Right lobe of liver (tissue), 6 donors: ENCODE results near the gene UCHL5. TPM values are rescaled to one million over a fixed set of nuclear protein-coding genes. Genes with fewer than 3 reads are reported as not detected.
"Not testable (repeated sequence)": the region's sequence is repeated elsewhere in the genome, so short reads cannot be mapped to it uniquely, and the experiment has no call there.

Source experiments
- ATAC-seq, 4 donors: fragments of 200-7000 bp; cut with Tn5 transposase; one replicate each; pipeline ENCODE4 v1.9.1; 2020; ENCODE audit warnings: mild to moderate bottlenecking in 4 of 4, moderate library complexity in 4 of 4
- DNase-seq, 3 donors: peaks; one replicate each; pipeline ENCODE4 v3.0.0-alpha.2; 2020
- H3K27ac ChIP-seq, 3 donors: fragments of 200-600 bp; one replicate each; pipeline ENCODE4 v1.8.0; 2022
- H3K27me3 ChIP-seq, 2 donors: fragments of 200-600 bp; one replicate each; pipeline ENCODE4 v1.8.0; 2022
- H3K36me3 ChIP-seq, 4 donors: fragments of 200-600 bp; sonication (generic) in 1 of 4; one replicate each; pipeline versions ENCODE4 v1.5.1 to v1.8.0; 2017 to 2022; ENCODE audit warnings: control low read depth in 1 of 4
- H3K4me1 ChIP-seq, 4 donors: fragments of 200-600 bp; sonication (generic) in 1 of 4; one replicate each; pipeline versions ENCODE4 v1.5.1 to v1.8.0; 2017 to 2022; ENCODE audit warnings: control low read depth in 1 of 4
- H3K4me3 ChIP-seq, 3 donors: fragments of 200-600 bp; one replicate each; pipeline ENCODE4 v1.8.0; 2022
- H3K9me3 ChIP-seq, 4 donors: fragments of 200-600 bp; sonication (generic) in 1 of 4; one replicate each; pipeline versions ENCODE4 v1.5.1 to v1.8.0; 2017 to 2022; ENCODE audit warnings: control low read depth in 1 of 4
- POLR2A ChIP-seq: fragments of 450-650 bp; IDR thresholded peaks from one replicate; pipeline ENCODE4 v1.6.1; 2017; ENCODE audit warnings: antibody characterized with exemption, mild to moderate bottlenecking
- WGBS: methylation state at CpG from one replicate; pipeline ENCODE4 v1.1.6; 2018; ENCODE audit warnings: low coverage, low lambda C conversion rate; ENCODE audit not compliant: insufficient coverage; ENCODE audit errors: missing lambda C conversion rate; 5-methylcytosine and 5-hydroxymethylcytosine counted together
- intact Hi-C, 2 donors: fragments of 100-400 bp; cut with DNase I; formaldehyde crosslinking; loops; one replicate each; pipeline versions ENCODE4 v1.11.2 to v1.14.1; 2022
- total RNA-seq, 6 experiments: library from RNA; depleted of rRNA in 2 of 6; stranded (reverse); fragments of >200 nt in 2 of 6; fragmentation: NEBNext Ultra II Directional in 3 of 6; extraction: Animal tissue kit (Norgen Biotek cat#: 25700) in 3 of 6; gene quantifications; one replicate each; pipeline versions ENCODE4 v1.1.0 to v1.2.4, GENCODE V29; 2016 to 2023
- TF ChIP-seq, protein P1 (sequence below), 4 donors: fragments of 200-600 bp in 3 of 4; fragments of 450-650 bp in 1 of 4; IDR thresholded peaks; one replicate each; pipeline versions ENCODE4 v1.5.1 to v1.8.0; 2016 to 2022; ENCODE audit warnings: antibody characterized with exemption in 4 of 4, mild to moderate bottlenecking in 2 of 4
- donor health status: DM: no; HTN: yes; CAD: no.
- donor health status: DM: no; HTN: no; CAD: no.
- donor health status: DM: no; HTN: no; CAD: no.
- donor health status: DM: no; HTN: yes; CAD: no.
- donor health status: DM: no; HTN: yes; CAD: no.

UCHL5 gene
- total RNA-seq, 6 experiments from 2014 or later, result 11.5 to 28.6 (median 22.3) TPM

DNA sequence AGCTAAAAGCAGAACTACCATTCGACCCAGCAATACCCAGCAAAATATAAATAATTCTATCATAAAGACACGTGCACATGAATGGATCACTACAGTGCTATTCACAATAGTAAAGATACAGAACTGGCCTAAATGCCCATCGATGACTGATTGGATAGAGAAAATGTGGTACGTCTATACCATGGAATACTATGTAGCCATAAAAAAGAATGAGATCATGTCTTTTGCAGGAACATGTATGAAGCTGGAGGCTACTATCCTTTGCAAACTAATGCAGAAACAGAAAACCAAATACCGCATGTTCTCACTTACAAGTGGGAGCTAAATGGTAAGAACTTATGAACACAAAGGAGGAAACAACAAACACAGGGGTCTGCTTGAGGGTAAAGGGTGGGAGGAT lies 53.4 kb downstream of the UCHL5 start:
- intact Hi-C loops, result no loop called here
- DNase-seq, result no peak
- no peak for TF ChIP-seq POLR2A
- TF ChIP-seq, protein P1, sequence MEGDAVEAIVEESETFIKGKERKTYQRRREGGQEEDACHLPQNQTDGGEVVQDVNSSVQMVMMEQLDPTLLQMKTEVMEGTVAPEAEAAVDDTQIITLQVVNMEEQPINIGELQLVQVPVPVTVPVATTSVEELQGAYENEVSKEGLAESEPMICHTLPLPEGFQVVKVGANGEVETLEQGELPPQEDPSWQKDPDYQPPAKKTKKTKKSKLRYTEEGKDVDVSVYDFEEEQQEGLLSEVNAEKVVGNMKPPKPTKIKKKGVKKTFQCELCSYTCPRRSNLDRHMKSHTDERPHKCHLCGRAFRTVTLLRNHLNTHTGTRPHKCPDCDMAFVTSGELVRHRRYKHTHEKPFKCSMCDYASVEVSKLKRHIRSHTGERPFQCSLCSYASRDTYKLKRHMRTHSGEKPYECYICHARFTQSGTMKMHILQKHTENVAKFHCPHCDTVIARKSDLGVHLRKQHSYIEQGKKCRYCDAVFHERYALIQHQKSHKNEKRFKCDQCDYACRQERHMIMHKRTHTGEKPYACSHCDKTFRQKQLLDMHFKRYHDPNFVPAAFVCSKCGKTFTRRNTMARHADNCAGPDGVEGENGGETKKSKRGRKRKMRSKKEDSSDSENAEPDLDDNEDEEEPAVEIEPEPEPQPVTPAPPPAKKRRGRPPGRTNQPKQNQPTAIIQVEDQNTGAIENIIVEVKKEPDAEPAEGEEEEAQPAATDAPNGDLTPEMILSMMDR (IDR thresholded peaks at IDR 0.05), result no peak
- no peaks in the 10 kb centered on the region for H3K9me3 ChIP-seq
- no peaks in the 10 kb centered on the region for H3K27me3 ChIP-seq
- 95% methylated on average over 4 of the region's 5 CpGs for WGBS
- H3K4me3 ChIP-seq, result no peak overlapping the region
- H3K27ac ChIP-seq, result no peak overlapping the region
- H3K4me1 ChIP-seq, result peaks cover 0 to 20% (median 4%) of the 10 kb centered on the region in 4 donors
- H3K36me3 ChIP-seq, result no peaks in the 10 kb centered on the region
- no peak for ATAC-seq

DNA sequence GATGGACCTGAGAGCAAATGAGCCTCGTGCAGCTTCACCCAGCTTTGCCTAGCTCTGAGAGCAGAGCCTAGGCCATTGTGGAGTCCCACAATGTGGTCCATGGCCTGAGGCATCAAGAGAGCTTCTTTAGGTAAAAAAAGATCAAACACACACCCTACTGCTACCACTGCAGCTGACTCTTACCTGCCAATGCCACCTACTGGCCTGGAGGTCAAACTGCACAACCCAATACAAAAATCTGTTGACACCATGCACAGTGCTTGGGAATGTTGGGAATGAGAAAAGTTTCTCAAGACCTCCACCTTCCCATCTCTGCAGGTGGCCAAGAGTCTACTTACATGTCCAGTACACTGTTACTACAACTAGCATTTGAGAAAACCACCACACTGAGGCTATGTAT lies 60.6 kb downstream of the UCHL5 start:
- no peak overlapping the region for H3K27ac ChIP-seq
- no peaks in the 10 kb centered on the region for H3K4me1 ChIP-seq
- no peak for TF ChIP-seq POLR2A
- TF ChIP-seq, protein P1 (IDR thresholded peaks at IDR 0.05), result peak in 1 of 4 donors; percentile 21
- 100% methylated on average over 1 of the region's 1 CpG for WGBS
- DNase-seq (no peak), ATAC-seq (peak in 1 of 4 donors; percentile 36)
- intact Hi-C loops, result no loop called here
- no peak overlapping the region for H3K4me3 ChIP-seq
- H3K27me3 ChIP-seq, result no peaks in the 10 kb centered on the region
- H3K9me3 ChIP-seq, result no peaks in the 10 kb centered on the region
- no peaks in the 10 kb centered on the region for H3K36me3 ChIP-seq

DNA sequence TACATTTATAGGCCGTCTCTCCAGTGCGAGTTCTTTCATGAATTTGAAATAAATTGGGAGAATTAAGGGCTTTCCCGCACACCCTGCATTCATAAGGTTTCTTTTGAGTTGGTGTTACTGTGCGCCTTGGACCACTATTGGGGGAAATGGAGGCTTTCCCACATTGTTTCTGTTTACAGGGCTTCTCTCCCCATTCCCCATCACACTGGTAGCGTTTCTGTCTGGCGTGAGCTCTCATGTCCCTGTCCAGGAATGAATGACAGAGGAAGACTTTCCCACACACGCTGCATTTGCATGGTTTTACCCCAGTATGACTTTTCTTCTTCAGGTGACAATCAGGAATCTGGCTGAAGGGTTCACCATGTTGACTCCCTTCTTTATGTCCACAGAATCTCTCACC lies 65.0 kb downstream of the UCHL5 start:
- ATAC-seq (no peak), DNase-seq (no peak)
- H3K4me1 ChIP-seq, result no peaks in the 10 kb centered on the region
- no peak for TF ChIP-seq POLR2A
- TF ChIP-seq, protein P1 (IDR thresholded peaks at IDR 0.05), result no peak
- H3K27ac ChIP-seq, result no peak overlapping the region
- H3K4me3 ChIP-seq, result no peak overlapping the region
- WGBS, result 92% methylated on average over 5 of the region's 7 CpGs
- H3K36me3 ChIP-seq, result no peaks in the 10 kb centered on the region
- intact Hi-C loops, result no loop called here
- H3K27me3 ChIP-seq, result no peaks in the 10 kb centered on the region
- H3K9me3 ChIP-seq, result no peaks in the 10 kb centered on the region

DNA sequence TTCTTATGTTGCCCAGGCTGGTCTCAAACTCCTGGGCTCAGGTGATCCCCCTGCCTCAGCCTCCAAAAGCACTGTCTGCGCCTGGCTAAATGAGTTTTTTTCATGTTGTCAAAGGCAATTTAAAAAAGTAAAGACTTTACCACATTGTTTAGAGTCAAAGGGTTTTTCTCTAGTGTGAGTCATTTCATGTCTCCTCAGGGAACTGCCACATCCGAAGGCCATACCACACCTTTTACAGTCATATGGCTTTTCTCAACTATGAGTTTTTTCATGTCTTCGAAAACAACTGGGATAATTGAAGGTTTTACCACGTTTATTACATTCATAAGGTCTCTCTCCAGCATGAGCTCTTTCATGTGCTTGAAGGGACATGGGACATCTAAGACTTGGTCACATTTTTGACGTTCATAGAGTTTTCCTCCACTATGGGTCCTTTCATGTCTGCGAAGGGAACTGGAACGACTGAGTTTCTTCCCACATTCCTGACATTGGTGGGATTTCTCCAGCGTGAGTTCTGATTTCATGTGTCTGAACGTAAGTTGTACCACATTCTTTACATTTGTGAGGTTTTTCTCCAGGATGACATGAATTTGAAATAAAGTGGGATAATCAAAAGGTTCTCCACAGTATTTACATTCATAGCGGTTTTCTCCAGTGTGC lies 65.6 kb downstream of the UCHL5 start:
- H3K27ac ChIP-seq, result no peak overlapping the region
- no peaks in the 10 kb centered on the region for H3K9me3 ChIP-seq
- intact Hi-C loops, result no loop called here
- no peak for TF ChIP-seq POLR2A
- TF ChIP-seq, protein P1 (IDR thresholded peaks at IDR 0.05), result no peak
- H3K36me3 ChIP-seq, result no peaks in the 10 kb centered on the region
- H3K4me1 ChIP-seq, result no peaks in the 10 kb centered on the region
- no peak for DNase-seq
- no peak for ATAC-seq
- no peak overlapping the region for H3K4me3 ChIP-seq
- WGBS, result 96% methylated on average over 10 of the region's 10 CpGs
- H3K27me3 ChIP-seq, result no peaks in the 10 kb centered on the region

DNA sequence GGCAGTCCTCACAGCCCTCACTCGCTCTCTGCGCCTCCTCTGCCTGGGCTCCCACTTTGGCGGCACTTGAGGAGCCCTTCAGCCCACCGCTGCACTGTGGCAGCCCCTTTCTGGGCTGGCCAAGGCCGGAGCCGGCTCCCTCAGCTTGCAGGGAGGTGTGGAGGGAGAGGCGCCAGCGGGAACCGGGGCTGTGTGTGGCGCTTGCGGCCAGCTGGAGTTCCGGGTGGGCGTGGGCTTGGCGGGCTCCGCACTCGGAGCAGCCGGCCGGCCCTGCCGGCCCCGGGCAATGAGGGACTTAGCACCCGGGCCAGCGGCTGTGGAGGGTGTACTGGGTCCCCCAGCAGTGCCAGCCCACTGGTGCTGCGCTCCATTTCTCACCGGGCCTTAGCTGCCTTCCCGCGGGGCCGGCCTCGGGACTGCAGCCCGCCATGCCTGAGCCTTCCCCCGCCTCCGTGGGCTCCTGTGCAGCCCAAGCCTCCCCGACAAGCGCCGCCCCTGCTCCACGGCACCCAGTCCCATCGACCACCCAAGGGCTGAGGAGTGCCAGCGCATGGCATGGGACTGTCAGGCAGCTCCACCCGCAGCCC lies 72.3 kb downstream of the UCHL5 start:
- H3K4me3 ChIP-seq, DNase-seq, H3K4me1 ChIP-seq, H3K36me3 ChIP-seq, H3K27ac ChIP-seq, H3K9me3 ChIP-seq, intact Hi-C loops, ATAC-seq, H3K27me3 ChIP-seq: not testable (repeated sequence)
- 100% methylated on average over 2 of the region's 38 CpGs for WGBS
